Mucosa of stomach (tissue), 1 donor: Measurements from ENCODE around the gene KIRREL1.

Experiments
- H3K27me3 ChIP-seq: one replicate; pipeline ENCODE4 v1.7.0; 2013; ENCODE audit warnings: mild to moderate bottlenecking, low read length; ENCODE audit not compliant: control insufficient read depth, insufficient read depth
- H3K36me3 ChIP-seq: one replicate; pipeline ENCODE4 v1.7.0; 2013; ENCODE audit warnings: low read length; ENCODE audit not compliant: control insufficient read depth, insufficient read depth
- H3K4me1 ChIP-seq: one replicate; pipeline ENCODE4 v1.7.0; 2013; ENCODE audit warnings: mild to moderate bottlenecking, low read length; ENCODE audit not compliant: control insufficient read depth, insufficient read depth
- H3K4me3 ChIP-seq: one replicate; pipeline ENCODE4 v1.7.0; 2013; ENCODE audit warnings: low read length
- H3K9ac ChIP-seq: one replicate; pipeline ENCODE4 v1.7.0; 2013; ENCODE audit warnings: mild to moderate bottlenecking, low read length, moderate library complexity
- H3K9me3 ChIP-seq: one replicate; pipeline ENCODE4 v1.7.0; 2013; ENCODE audit warnings: mild to moderate bottlenecking, low read length, moderate library complexity; ENCODE audit not compliant: control insufficient read depth
- donor health status: Pancreatic carcinoma.

KIRREL1 gene

DNA sequence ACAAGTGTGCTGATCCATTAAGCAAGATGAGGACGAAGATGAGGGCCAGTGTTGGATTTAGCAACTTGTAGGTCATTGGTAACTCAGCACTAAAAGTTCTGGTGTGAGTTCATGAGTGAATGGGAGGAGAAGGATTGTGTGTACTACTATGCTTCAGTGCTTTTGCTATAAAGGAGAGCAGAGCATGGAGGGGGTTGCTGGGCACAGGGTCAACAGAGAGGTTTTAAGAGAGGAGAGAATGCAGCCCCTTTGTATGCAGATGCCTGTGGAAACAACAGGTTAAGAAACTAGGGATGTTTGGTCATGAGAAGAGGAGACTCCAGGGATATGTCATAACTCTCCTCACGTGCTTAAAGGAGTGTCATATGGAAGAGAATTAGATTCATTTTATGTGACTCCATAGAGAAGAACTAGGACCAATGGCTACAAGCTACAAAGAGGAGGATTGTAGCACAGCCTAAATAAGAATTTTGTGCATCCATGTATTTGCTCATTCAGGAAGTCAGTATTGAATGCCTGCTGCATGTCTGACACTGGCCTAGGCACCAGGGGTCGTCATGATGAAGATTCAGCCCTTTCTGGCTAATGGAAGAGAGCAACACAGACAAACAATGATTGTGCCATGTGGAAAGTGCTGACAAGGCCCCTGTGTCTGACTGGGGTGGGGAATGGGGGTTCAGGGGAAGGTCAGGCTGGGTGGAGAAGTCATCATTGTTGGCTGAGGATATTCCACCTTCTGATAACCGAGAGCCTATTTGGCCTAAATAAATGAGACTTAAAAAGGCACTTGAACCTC, 53.5 kb downstream of the KIRREL1 start:
- H3K9me3 ChIP-seq, result no peaks in the 10 kb centered on the region
- no peak overlapping the region for H3K4me3 ChIP-seq
- H3K36me3 ChIP-seq, result no peaks in the 10 kb centered on the region
- H3K9ac ChIP-seq, result no peak overlapping the region
- no peaks in the 10 kb centered on the region for H3K27me3 ChIP-seq
- no peaks in the 10 kb centered on the region for H3K4me1 ChIP-seq

DNA sequence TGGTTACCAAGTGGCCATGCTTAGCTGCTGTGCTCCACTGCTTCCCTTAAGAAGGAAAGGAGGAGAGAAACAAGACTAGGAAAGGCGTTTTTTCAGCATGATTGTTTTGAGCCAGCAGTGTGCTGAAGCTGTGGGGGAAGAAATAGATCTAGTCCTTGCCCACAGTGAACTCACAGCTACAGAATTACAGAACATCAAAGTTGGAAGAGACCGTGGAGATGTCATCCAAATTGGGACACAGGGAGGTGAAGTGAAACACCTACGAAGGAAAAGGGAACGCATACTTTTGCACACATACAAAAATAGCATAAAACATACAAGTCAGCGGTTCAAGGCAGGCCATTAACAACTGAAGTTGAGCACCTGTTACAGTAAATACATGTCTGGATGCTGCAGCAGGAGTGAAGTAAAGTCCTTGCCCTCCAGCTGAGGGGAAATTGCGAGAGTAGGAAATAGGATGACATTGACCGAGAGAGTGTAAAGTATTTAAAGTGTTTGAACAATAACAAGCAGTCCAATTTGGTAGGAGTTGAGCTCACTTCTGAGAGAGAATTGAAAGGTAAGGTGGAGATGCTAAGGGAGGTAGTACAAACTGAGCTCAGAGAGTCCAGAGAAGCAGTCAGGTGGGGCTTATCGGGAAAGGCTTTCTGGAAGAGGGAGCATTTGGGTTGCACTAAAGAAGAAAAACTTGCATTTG, 55.1 kb downstream of the KIRREL1 start:
- H3K27me3 ChIP-seq, result no peaks in the 10 kb centered on the region

DNA sequence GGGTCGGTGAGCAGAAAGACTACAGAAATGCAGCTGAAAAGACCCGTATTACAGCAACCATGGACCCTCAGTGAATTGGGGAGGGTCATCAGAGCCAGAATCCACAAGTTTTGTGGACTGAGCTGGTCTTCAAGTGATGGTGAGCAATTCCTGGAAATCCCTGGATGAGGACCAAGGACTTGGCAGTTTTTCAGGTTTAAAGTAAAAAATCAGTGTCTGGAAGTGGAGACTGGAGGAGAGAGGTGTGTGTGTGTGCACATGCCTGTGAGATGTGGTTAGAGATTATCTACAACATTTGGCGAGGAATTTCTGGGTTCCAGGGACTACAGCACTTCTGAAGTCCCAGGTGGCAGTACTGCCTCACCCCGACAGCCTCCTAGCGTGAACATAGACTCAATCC, 56.4 kb downstream of the KIRREL1 start:
- no peaks in the 10 kb centered on the region for H3K27me3 ChIP-seq
- no peaks in the 10 kb centered on the region for H3K4me1 ChIP-seq
- no peaks in the 10 kb centered on the region for H3K9me3 ChIP-seq
- no peak overlapping the region for H3K4me3 ChIP-seq
- H3K9ac ChIP-seq, result no peak overlapping the region
- no peaks in the 10 kb centered on the region for H3K36me3 ChIP-seq

More for the DNA sequence above, 55.1 kb downstream of the KIRREL1 start:
- no peaks in the 10 kb centered on the region for H3K4me1 ChIP-seq
- H3K4me3 ChIP-seq, result no peak overlapping the region
- no peaks in the 10 kb centered on the region for H3K36me3 ChIP-seq
- no peaks in the 10 kb centered on the region for H3K9me3 ChIP-seq
- H3K9ac ChIP-seq, result no peak overlapping the region

DNA sequence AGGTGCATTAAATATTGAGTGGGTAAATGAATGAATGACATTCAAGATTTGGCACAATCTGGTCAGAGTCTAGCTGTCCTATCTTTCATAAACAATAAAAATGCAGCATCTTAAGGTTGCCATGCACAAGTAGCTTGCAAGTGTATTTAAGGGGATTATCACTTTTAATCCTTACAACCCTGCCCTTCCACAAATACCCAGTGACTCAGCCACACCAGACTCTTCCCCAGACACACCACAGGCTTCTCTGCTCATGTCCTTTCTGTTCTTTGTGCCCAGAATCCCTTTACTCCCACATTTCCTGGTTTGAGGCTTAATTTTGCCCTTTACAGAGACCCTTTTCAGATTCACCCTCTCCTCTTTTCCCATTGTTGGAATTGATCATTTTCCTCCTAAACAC, 59.8 kb downstream of the KIRREL1 start:
- Histone ChIP-seq H3K36me3 (no peaks in the 10 kb centered on the region), H3K4me1 (no peaks in the 10 kb centered on the region), H3K4me3 (no peak overlapping the region), H3K9ac (no peak overlapping the region), H3K9me3 (no peaks in the 10 kb centered on the region), H3K27me3 (peaks cover 2% of the 10 kb centered on the region)

DNA sequence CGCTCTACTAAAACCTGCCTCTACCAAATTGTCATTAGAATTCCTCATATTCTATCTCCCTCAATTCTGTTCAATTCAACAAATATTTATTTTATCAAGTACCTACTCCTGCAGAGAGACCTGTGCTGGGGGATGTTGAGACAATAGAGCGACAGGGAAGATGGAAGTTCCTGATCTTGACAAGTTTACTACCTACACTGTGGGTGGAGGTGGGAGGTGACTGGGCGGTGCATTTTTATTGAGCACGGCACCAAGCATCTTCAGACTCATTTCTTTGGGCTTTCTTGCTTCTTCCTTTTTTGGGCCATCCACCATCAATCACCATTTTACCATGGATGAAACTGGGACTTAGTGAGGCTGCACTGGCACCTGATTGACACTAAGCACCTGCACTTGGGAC, 61.3 kb downstream of the KIRREL1 start:
- Histone ChIP-seq H3K9ac (no peak overlapping the region), H3K4me3 (no peak overlapping the region), H3K27me3 (peaks cover 2% of the 10 kb centered on the region), H3K9me3 (no peaks in the 10 kb centered on the region), H3K4me1 (no peaks in the 10 kb centered on the region), H3K36me3 (no peaks in the 10 kb centered on the region)

DNA sequence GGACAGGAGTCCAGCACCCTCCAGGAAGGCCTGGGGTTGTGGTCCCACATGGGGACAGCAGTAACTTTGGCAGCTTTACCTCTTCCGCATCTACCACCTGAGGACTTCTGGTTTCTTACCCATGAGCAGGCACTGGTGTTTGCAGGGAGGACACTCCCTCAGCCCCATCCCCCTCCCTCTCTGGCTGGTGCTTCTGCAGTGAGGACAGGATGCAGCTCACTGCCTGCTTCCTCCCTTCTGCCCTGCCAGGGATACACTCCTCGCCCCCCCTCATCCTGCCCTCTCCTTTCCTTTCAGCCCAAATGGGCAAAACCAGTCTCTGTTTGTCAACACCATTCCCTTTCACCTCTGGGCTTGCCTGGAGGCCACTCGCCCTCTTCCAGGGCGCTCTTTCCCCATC, 62.4 kb downstream of the KIRREL1 start:
- Histone ChIP-seq H3K36me3 (no peaks in the 10 kb centered on the region), H3K27me3 (peaks cover 2% of the 10 kb centered on the region), H3K4me1 (no peaks in the 10 kb centered on the region), H3K9ac (no peak overlapping the region), H3K9me3 (no peaks in the 10 kb centered on the region), H3K4me3 (no peak overlapping the region)

DNA sequence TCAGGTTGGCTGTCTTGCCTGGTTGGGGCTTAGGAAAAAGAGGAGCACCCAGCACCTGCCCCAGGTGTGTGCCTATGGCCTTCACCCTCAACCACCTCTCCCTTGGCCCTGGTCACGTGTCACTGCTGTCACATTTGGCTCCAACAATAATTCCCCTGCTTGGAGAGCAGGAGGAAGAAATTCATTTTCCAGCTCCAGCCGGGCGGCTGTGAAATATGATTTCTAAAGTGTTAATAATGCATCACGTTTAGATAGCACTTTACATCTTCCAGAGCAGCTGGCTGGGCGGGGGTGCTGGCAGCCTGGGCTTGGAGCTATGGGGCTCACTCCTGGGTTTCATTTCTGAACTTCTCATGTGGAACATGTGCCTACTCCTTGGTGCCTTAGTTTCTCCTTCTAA, 63.1 kb downstream of the KIRREL1 start:
- Histone ChIP-seq H3K36me3 (no peaks in the 10 kb centered on the region), H3K4me1 (no peaks in the 10 kb centered on the region), H3K9ac (no peak overlapping the region), H3K9me3 (no peaks in the 10 kb centered on the region), H3K27me3 (peaks cover 2% of the 10 kb centered on the region), H3K4me3 (no peak overlapping the region)

DNA sequence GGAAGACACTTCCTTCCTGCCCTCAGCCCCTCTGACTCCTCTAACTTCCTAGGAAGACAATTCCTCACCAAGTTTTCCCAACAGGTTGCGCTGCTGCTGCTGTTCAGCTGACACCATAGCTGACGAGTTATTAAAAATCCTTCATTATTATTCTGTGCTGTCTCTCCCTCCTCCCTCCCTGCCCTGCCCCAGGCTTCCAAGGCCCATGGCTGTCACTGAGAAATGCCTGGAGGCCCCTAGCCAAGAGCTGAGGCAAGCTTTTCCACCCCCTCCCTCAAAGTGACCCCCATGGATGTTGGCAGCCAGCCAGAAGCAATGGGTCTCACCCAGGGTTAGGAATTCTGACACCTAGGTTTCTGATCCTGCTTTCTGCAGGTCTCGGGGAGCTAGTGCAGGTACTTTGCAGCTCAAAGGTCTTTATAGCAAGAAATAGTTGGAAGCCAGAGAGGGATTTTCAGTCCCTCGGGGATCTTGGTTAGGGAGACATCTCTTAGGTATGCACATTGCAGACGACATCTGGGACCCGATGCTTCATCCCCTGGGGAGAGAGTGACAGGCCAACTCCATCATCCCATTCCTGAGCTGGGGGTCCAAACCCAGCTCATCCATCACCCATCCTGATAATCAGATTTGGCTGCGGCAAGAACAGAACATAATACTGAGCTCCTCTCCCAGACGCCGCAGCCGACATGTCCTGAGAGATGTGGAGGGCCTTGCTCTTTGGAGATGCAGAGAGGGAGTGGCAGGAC, 65.0 kb downstream of the KIRREL1 start:
- no peak overlapping the region for H3K4me3 ChIP-seq
- H3K27me3 ChIP-seq, result peaks cover 2% of the 10 kb centered on the region
- H3K4me1 ChIP-seq, result no peaks in the 10 kb centered on the region

DNA sequence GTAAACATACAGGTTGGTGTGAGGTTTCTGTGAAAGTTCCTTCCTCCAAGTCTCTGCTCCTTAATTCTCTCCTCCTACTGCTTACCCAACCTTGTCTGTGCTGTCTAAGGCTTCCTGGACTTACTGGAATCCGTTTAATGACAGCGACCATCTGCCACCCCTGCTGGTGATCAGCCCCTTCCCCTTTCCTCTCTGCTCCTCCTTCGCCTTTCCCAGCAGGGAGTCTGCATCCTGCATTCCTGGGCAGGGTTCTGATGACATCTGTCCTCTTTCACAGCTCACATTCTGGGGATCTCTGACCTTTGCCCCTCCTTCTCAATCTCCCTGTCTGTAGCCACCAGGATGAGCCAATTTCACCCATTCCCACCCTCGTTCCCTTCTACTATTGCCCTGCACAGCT, 66.5 kb downstream of the KIRREL1 start:
- Histone ChIP-seq H3K9me3 (no peaks in the 10 kb centered on the region), H3K9ac (no peak overlapping the region)

More for the DNA sequence above, 65.0 kb downstream of the KIRREL1 start:
- no peak overlapping the region for H3K9ac ChIP-seq
- H3K36me3 ChIP-seq, result no peaks in the 10 kb centered on the region
- no peaks in the 10 kb centered on the region for H3K9me3 ChIP-seq

DNA sequence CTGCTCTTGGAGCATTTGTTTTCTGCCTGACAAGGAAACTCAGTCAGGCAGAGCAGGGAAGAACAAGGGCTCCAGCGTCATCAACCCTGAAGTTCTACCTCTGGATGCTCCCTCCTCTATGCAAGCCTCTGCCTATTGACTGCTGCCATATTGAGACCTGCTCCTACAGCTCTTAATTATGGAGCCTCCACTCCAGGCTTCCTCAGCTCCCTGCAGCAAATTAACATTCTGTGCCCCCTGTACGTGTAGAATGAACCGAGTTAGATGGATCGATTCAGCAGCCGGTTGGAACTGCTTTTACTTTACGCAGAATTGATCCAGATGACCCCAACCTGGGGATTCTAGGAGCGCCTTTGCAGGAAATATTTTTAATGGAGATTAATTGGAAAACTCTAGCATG, 68.7 kb downstream of the KIRREL1 start:
- Histone ChIP-seq H3K36me3 (no peaks in the 10 kb centered on the region), H3K27me3 (peaks cover under 1% of the 10 kb centered on the region), H3K4me1 (no peaks in the 10 kb centered on the region), H3K4me3 (no peak overlapping the region), H3K9me3 (no peaks in the 10 kb centered on the region), H3K9ac (no peak overlapping the region)

More for the DNA sequence above, 66.5 kb downstream of the KIRREL1 start:
- peaks cover 2% of the 10 kb centered on the region for H3K27me3 ChIP-seq
- no peaks in the 10 kb centered on the region for H3K36me3 ChIP-seq
- no peaks in the 10 kb centered on the region for H3K4me1 ChIP-seq
- H3K4me3 ChIP-seq, result no peak overlapping the region

DNA sequence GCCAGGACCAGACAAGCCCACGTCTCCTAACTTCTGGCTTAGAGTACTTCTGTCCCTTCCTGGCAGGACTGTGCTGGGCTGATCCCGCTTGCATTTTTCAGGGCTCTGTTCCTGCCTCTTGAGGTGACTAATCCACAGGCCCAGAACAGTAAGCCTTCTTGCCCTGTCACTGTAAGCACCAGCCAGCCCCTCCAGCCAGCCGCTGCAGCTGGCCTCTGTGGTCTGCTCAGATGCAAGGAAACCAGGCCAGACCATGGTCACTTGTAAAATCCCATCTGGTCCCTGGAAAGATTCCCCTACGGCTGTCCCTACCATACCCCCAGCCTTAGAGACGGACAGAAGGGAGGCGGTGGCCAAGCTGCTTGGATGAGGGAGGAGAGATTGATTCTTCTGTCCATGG, 74.2 kb downstream of the KIRREL1 start:
- no peak overlapping the region for H3K9ac ChIP-seq
- no peaks in the 10 kb centered on the region for H3K27me3 ChIP-seq
- H3K4me3 ChIP-seq, result no peak overlapping the region
- no peaks in the 10 kb centered on the region for H3K4me1 ChIP-seq
- no peaks in the 10 kb centered on the region for H3K9me3 ChIP-seq
- no peaks in the 10 kb centered on the region for H3K36me3 ChIP-seq

DNA sequence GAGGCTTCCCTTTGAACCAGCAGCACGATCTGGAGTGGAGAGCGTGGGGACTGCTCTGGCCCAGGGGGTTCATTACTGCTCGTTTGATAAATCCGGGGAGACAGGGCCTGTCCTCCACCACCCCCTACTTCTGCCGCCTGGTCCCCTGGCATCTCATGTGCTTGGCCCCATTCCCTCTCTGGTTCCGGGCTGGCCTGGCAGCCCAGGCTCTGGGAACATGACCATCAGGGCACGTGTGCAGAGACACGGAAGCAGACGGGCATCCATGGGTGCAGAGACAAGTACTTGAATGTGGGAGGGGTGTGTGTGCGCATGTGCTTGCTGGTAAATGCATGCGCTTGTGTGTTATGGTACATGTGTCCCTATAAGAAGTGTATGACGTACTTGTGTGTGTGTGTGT, 75.5 kb downstream of the KIRREL1 start:
- H3K36me3 ChIP-seq, result no peaks in the 10 kb centered on the region
- H3K27me3 ChIP-seq, result no peaks in the 10 kb centered on the region
- no peak overlapping the region for H3K9ac ChIP-seq
- no peaks in the 10 kb centered on the region for H3K9me3 ChIP-seq
- no peaks in the 10 kb centered on the region for H3K4me1 ChIP-seq
- no peak overlapping the region for H3K4me3 ChIP-seq
